Hepatocyte (in vitro differentiated cells): ENCODE data around the gene ADCY1. TPM values are rescaled to one million over a fixed set of nuclear protein-coding genes. Genes with fewer than 3 reads are reported as not detected.
"Not testable (repeated sequence)": the region's sequence is repeated elsewhere in the genome, so short reads cannot be mapped to it uniquely, and the experiment has no call there.

Source experiments
- DNase-seq: peaks from one replicate; pipeline ENCODE4 v3.0.0-alpha.2; 2016; ENCODE audit warnings: low spot score
- H2AFZ ChIP-seq: fragments of 200-600 bp; sonication (generic); 2 replicates; pipeline ENCODE4 v1.6.0; 2016; ENCODE audit warnings: antibody characterized with exemption, mild to moderate bottlenecking
- H3K27ac ChIP-seq: fragments of 200-600 bp; sonication (generic); 2 replicates; pipeline ENCODE4 v1.5.1; 2016; ENCODE audit warnings: mild to moderate bottlenecking
- H3K27me3 ChIP-seq: fragments of 200-600 bp; sonication (generic); 2 replicates; pipeline ENCODE4 v1.6.1; 2016
- H3K36me3 ChIP-seq: fragments of 200-600 bp; sonication (generic); replicated peaks from 2 replicates; pipeline ENCODE4 v1.5.1; 2016; ENCODE audit warnings: low read depth; ENCODE audit not compliant: insufficient read depth
- H3K4me1 ChIP-seq: fragments of 200-600 bp; sonication (generic); 2 replicates; pipeline ENCODE4 v1.5.1; 2016; ENCODE audit warnings: mild to moderate bottlenecking, moderate library complexity; ENCODE audit not compliant: insufficient read depth
- H3K4me2 ChIP-seq: fragments of 200-600 bp; sonication (generic); 2 replicates; pipeline ENCODE4 v1.6.0; 2016
- H3K4me3 ChIP-seq: fragments of 200-600 bp; sonication (generic); 2 replicates; pipeline ENCODE4 v1.5.1; 2016; ENCODE audit warnings: mild to moderate bottlenecking
- H3K79me2 ChIP-seq: fragments of 200-600 bp; sonication (generic); 2 replicates; pipeline ENCODE4 v1.6.0; 2017; ENCODE audit warnings: mild to moderate bottlenecking
- H3K9me2 ChIP-seq: fragments of 200-600 bp; sonication (generic); replicated peaks from 2 replicates; pipeline ENCODE4 v1.6.0; 2017; ENCODE audit warnings: mild to moderate bottlenecking; ENCODE audit not compliant: insufficient read depth
- H3K9me3 ChIP-seq: fragments of 200-600 bp; sonication (generic); 2 replicates; pipeline ENCODE4 v1.5.1; 2016; ENCODE audit warnings: low read depth, mild to moderate bottlenecking
- H4K20me1 ChIP-seq: fragments of 200-600 bp; sonication (generic); 2 replicates; pipeline ENCODE4 v1.6.0; 2016; ENCODE audit warnings: mild to moderate bottlenecking; ENCODE audit not compliant: insufficient read depth, poor library complexity, severe bottlenecking
- CTCF ChIP-seq: fragments of 200-600 bp; sonication (generic); IDR thresholded peaks from 2 replicates; pipeline ENCODE4 v1.5.1; 2016; ENCODE audit warnings: antibody characterized with exemption, mild to moderate bottlenecking; ENCODE audit not compliant: poor library complexity
- EZH2 ChIP-seq: fragments of 200-600 bp; sonication (generic); IDR thresholded peaks from 2 replicates; pipeline ENCODE4 v1.6.1; 2016; ENCODE audit warnings: antibody characterized with exemption, mild to moderate bottlenecking, borderline replicate concordance
- EZH2phosphoT487 ChIP-seq: fragments of 200-600 bp; sonication (generic); IDR thresholded peaks from one replicate; pipeline ENCODE4 v1.6.1; 2018; ENCODE audit warnings: antibody characterized with exemption, mild to moderate bottlenecking, low read depth, moderate library complexity; ENCODE audit not compliant: unreplicated experiment, severe bottlenecking
- WGBS: methylation state at CpG from one replicate; pipeline ENCODE4 v1.1.6; 2016; ENCODE audit warnings: low lambda C conversion rate; ENCODE audit errors: missing lambda C conversion rate; 5-methylcytosine and 5-hydroxymethylcytosine counted together
- polyA plus RNA-seq: library from polyadenylated mRNA; unstranded; fragments of >200 nt; fragmentation: Nextera tagmentation; extraction: Ambion mirVana; gene quantifications from 2 replicates; pipeline ENCODE4 v1.2.1, GENCODE V29; 2016
- total RNA-seq: library from RNA; depleted of rRNA; stranded (reverse); fragments of >200 nt; gene quantifications from 2 replicates; pipeline ENCODE4 v1.2.3, GENCODE V29; 2014

The ADCY1 gene
- total and polyA plus RNA-seq, 2 experiments from 2014 or later: 1.3 to 2.9 TPM

- H3K79me2 ChIP-seq: no peaks in the 10 kb centered on the region
- TF ChIP-seq EZH2phosphoT487 (no peak), CTCF (no peak), EZH2 (no peak)
- no peak for DNase-seq
- H3K4me2 ChIP-seq: no peak overlapping the region
- no peaks in the 10 kb centered on the region for H4K20me1 ChIP-seq
- no peaks in the 10 kb centered on the region for H3K27me3 ChIP-seq
- no peak overlapping the region for H3K4me3 ChIP-seq
- no peaks in the 10 kb centered on the region for H3K9me3 ChIP-seq
- H2AFZ ChIP-seq: no peak overlapping the region
- no peaks in the 10 kb centered on the region for H3K36me3 ChIP-seq
- WGBS: 99% methylated on average over 24 of the region's 29 CpGs
- H3K9me2 ChIP-seq: no peaks in the 10 kb centered on the region
- no peaks in the 10 kb centered on the region for H3K4me1 ChIP-seq
- H3K27ac ChIP-seq: no peak overlapping the region
Observed at GRCh38 chr7:45726883-45727282, 152.7 kb downstream of the ADCY1 start.

- not testable (repeated sequence) for H3K4me1 ChIP-seq, H4K20me1 ChIP-seq, H2AFZ ChIP-seq, H3K36me3 ChIP-seq, H3K79me2 ChIP-seq, H3K27ac ChIP-seq, H3K4me3 ChIP-seq, H3K9me2 ChIP-seq, H3K27me3 ChIP-seq, H3K4me2 ChIP-seq, H3K9me3 ChIP-seq, DNase-seq
- 87% methylated on average over 5 of the region's 5 CpGs for WGBS
Observed at GRCh38 chr7:45731692-45732443, 157.7 kb downstream of the ADCY1 start.

DNA sequence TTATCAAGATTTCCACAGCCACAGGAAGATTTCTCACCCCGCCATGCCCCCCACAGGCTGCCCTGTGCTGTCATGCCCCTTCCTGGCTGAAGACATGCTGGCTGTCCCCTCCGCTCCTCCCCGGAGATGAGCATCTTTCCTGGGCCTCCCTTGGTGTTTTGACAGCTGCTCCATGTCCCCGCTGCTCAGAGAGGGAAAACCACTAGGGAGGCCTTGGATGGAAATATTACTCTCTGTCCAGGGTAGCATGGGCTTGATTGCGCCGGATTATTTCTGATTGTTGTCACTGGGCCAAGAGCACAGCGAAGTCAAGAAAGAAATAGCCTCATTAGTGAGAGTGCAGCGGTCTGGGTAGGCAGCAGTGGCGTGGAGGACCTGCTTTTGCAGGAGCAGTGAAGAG is 164.8 kb downstream of the ADCY1 start:
- not testable (repeated sequence) for H3K9me2 ChIP-seq, DNase-seq, H3K9me3 ChIP-seq, H2AFZ ChIP-seq, H3K79me2 ChIP-seq, H3K27me3 ChIP-seq, H3K27ac ChIP-seq, H3K4me3 ChIP-seq, H3K4me1 ChIP-seq, H3K36me3 ChIP-seq, H4K20me1 ChIP-seq, H3K4me2 ChIP-seq
- 97% methylated on average over 9 of the region's 9 CpGs for WGBS

- 98% methylated on average over 3 of the region's 3 CpGs for WGBS
- not testable (repeated sequence) for H3K4me2 ChIP-seq, H3K4me3 ChIP-seq
Observed at GRCh38 chr7:45740573-45740972, 166.4 kb downstream of the ADCY1 start.

GRCh38 chr7:45748976-45749375 is 174.8 kb downstream of the ADCY1 start:
- peak; percentile 29 for TF ChIP-seq CTCF
- not testable (repeated sequence) for H3K79me2 ChIP-seq, H3K4me2 ChIP-seq, H2AFZ ChIP-seq, H3K27ac ChIP-seq, H3K4me3 ChIP-seq, H3K4me1 ChIP-seq, H3K36me3 ChIP-seq, H4K20me1 ChIP-seq, H3K27me3 ChIP-seq, H3K9me3 ChIP-seq, H3K9me2 ChIP-seq
- peak; percentile 8 for DNase-seq

More at GRCh38 chr7:45740573-45740972, 166.4 kb downstream of the ADCY1 start:
- not testable (repeated sequence) for H3K27me3 ChIP-seq, H3K79me2 ChIP-seq, H2AFZ ChIP-seq, H3K27ac ChIP-seq, H3K4me1 ChIP-seq, H3K36me3 ChIP-seq, H3K9me3 ChIP-seq, H3K9me2 ChIP-seq, H4K20me1 ChIP-seq, DNase-seq

GRCh38 chr7:45751352-45751751 is 177.2 kb downstream of the ADCY1 start:
- DNase-seq, H3K4me2 ChIP-seq, H3K36me3 ChIP-seq, H3K4me1 ChIP-seq, H3K27ac ChIP-seq, H2AFZ ChIP-seq, H3K79me2 ChIP-seq, H3K9me3 ChIP-seq, H4K20me1 ChIP-seq, H3K9me2 ChIP-seq, H3K4me3 ChIP-seq, H3K27me3 ChIP-seq: not testable (repeated sequence)
- WGBS: 93% methylated on average over 2 of the region's 2 CpGs

DNA sequence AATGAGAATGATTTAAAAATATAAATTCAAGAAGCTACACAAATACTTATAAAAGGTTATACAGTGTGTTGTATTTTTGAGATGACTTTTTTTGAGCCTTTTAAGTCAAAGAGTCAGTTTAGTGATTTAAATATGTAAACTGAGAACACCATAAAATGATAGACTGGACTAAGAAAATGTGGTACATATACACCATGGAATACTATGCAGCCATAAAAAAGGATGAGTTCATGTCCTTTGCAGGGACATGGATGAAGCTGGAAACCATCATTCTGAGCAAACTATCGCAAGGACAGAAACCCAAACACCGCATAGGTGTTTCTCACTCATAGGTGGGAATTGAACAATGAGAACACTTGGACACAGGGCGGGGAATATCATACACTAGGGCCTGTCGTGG is 182.2 kb downstream of the ADCY1 start:
- H3K4me1 ChIP-seq, H3K27me3 ChIP-seq, H3K9me3 ChIP-seq, DNase-seq, H3K4me2 ChIP-seq, H3K27ac ChIP-seq, H2AFZ ChIP-seq, H3K4me3 ChIP-seq, H3K79me2 ChIP-seq, H4K20me1 ChIP-seq, H3K36me3 ChIP-seq, H3K9me2 ChIP-seq: not testable (repeated sequence)
- 97% methylated on average over 4 of the region's 4 CpGs for WGBS
